ENCODE results near the gene RHNO1. TPM values are rescaled to one million over a fixed set of nuclear protein-coding genes. Genes with fewer than 3 reads are reported as not detected.

The RHNO1 gene
- total and polyA plus RNA-seq, 2 of the 13 experiments (the other 11 are each of a cell fraction or from before 2014, with no cell fraction given) = 27.2 to 49.6 TPM

- TF ChIP-seq STAG1 (CRISPR knock-in tag; IDR thresholded peaks at IDR 0.05) (peak; percentile 56), ARID2 (CRISPR knock-in tag; IDR thresholded peaks at IDR 0.05; ENCODE audit: borderline replicate concordance) (no peak), TEAD3 (CRISPR knock-in tag; optimal IDR thresholded peaks at IDR 0.05; ENCODE audit: borderline replicate concordance) (peak; percentile 33), ZNF567 (CRISPR knock-in tag; IDR thresholded peaks at IDR 0.05; ENCODE audit: borderline replicate concordance) (no peak), SMC3 (IDR thresholded peaks at IDR 0.05; ENCODE audit: low read length) (peak; percentile 31; the same call in 1 of the 2 replicates), XRCC5 (optimal IDR thresholded peaks at IDR 0.05; ENCODE audit: low read length) (peak; percentile 81), RAD21 (CRISPR knock-in tag; IDR thresholded peaks at IDR 0.05) (peak; percentile 63; the same call in 1 of the 2 replicates), PAX8 (CRISPR knock-in tag; IDR thresholded peaks at IDR 0.05; ENCODE audit: borderline replicate concordance) (no peak), HNRNPL (IDR thresholded peaks at IDR 0.05; ENCODE audit: low read depth, low read length) (no peak), TARDBP (CRISPR knock-in tag; IDR thresholded peaks at IDR 0.05) (no peak), ELF4 (CRISPR knock-in tag; IDR thresholded peaks at IDR 0.05; ENCODE audit: borderline replicate concordance) (no peak)
- TF ChIP-seq, protein P1, sequence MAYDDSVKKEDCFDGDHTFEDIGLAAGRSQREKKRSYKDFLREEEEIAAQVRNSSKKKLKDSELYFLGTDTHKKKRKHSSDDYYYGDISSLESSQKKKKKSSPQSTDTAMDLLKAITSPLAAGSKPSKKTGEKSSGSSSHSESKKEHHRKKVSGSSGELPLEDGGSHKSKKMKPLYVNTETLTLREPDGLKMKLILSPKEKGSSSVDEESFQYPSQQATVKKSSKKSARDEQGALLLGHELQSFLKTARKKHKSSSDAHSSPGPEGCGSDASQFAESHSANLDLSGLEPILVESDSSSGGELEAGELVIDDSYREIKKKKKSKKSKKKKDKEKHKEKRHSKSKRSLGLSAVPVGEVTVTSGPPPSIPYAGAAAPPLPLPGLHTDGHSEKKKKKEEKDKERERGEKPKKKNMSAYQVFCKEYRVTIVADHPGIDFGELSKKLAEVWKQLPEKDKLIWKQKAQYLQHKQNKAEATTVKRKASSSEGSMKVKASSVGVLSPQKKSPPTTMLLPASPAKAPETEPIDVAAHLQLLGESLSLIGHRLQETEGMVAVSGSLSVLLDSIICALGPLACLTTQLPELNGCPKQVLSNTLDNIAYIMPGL (CRISPR knock-in tag; IDR thresholded peaks at IDR 0.05; ENCODE audit: borderline replicate concordance in 1 of 2, low read depth in 1 of 2) = 0 out of 4 replicates have a peak, but pooled peaks of 1 of the 2 experiments have one; percentile 35
- TF ChIP-seq, protein P2, sequence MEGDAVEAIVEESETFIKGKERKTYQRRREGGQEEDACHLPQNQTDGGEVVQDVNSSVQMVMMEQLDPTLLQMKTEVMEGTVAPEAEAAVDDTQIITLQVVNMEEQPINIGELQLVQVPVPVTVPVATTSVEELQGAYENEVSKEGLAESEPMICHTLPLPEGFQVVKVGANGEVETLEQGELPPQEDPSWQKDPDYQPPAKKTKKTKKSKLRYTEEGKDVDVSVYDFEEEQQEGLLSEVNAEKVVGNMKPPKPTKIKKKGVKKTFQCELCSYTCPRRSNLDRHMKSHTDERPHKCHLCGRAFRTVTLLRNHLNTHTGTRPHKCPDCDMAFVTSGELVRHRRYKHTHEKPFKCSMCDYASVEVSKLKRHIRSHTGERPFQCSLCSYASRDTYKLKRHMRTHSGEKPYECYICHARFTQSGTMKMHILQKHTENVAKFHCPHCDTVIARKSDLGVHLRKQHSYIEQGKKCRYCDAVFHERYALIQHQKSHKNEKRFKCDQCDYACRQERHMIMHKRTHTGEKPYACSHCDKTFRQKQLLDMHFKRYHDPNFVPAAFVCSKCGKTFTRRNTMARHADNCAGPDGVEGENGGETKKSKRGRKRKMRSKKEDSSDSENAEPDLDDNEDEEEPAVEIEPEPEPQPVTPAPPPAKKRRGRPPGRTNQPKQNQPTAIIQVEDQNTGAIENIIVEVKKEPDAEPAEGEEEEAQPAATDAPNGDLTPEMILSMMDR (CRISPR knock-in tag; IDR thresholded peaks at IDR 0.05) = peak; percentile 82
- TF ChIP-seq, protein P3, sequence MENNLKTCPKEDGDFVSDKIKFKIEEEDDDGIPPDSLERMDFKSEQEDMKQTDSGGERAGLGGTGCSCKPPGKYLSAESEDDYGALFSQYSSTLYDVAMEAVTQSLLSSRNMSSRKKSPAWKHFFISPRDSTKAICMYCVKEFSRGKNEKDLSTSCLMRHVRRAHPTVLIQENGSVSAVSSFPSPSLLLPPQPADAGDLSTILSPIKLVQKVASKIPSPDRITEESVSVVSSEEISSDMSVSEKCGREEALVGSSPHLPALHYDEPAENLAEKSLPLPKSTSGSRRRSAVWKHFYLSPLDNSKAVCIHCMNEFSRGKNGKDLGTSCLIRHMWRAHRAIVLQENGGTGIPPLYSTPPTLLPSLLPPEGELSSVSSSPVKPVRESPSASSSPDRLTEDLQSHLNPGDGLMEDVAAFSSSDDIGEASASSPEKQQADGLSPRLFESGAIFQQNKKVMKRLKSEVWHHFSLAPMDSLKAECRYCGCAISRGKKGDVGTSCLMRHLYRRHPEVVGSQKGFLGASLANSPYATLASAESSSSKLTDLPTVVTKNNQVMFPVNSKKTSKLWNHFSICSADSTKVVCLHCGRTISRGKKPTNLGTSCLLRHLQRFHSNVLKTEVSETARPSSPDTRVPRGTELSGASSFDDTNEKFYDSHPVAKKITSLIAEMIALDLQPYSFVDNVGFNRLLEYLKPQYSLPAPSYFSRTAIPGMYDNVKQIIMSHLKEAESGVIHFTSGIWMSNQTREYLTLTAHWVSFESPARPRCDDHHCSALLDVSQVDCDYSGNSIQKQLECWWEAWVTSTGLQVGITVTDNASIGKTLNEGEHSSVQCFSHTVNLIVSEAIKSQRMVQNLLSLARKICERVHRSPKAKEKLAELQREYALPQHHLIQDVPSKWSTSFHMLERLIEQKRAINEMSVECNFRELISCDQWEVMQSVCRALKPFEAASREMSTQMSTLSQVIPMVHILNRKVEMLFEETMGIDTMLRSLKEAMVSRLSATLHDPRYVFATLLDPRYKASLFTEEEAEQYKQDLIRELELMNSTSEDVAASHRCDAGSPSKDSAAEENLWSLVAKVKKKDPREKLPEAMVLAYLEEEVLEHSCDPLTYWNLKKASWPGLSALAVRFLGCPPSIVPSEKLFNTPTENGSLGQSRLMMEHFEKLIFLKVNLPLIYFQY (CRISPR knock-in tag; IDR thresholded peaks at IDR 0.05; ENCODE audit: borderline replicate concordance) = no peak
Observed at GRCh38 chr12:2853626-2854025, 23.4 kb upstream of the RHNO1 start (continued).
